ENCODE data around the gene COL6A1. TPM values are rescaled to one million over a fixed set of nuclear protein-coding genes. Genes with fewer than 3 reads are reported as not detected.

Gene COL6A1
- total RNA-seq, 2 donors from 2014 or later: 39.8 to 131 TPM

DNA sequence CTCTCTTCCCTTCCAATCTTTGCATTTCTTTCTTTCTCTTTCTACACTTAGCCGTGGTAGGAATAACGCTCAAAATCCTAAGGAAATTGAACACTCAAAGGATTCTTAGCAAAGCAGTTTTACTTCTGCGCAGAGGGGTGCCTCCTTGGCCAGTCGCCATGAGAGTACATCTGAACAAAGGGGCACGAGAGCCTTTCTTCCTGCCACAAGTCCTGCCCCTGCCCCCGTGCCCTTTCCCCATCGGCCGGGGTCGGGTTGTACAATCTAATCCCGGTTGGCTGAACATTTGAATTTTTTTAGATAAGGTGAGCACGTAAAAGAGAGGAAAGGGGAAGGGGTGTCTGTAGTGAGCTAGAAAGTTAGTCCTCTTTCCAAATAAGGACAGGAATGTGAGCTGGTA, 28.6 kb upstream of the COL6A1 start:
- no peaks in the 10 kb centered on the region for H3K4me1 ChIP-seq
- H3K27ac ChIP-seq: no peak overlapping the region
- TF ChIP-seq, protein P1, sequence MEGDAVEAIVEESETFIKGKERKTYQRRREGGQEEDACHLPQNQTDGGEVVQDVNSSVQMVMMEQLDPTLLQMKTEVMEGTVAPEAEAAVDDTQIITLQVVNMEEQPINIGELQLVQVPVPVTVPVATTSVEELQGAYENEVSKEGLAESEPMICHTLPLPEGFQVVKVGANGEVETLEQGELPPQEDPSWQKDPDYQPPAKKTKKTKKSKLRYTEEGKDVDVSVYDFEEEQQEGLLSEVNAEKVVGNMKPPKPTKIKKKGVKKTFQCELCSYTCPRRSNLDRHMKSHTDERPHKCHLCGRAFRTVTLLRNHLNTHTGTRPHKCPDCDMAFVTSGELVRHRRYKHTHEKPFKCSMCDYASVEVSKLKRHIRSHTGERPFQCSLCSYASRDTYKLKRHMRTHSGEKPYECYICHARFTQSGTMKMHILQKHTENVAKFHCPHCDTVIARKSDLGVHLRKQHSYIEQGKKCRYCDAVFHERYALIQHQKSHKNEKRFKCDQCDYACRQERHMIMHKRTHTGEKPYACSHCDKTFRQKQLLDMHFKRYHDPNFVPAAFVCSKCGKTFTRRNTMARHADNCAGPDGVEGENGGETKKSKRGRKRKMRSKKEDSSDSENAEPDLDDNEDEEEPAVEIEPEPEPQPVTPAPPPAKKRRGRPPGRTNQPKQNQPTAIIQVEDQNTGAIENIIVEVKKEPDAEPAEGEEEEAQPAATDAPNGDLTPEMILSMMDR (IDR thresholded peaks at IDR 0.05): no peak
- no peak for DNase-seq
- H3K27me3 ChIP-seq: no peaks in the 10 kb centered on the region
- H3K9ac ChIP-seq (ENCODE audit: low read depth in 2 of 2, low read length in 2 of 2): no peak overlapping the region
- H3K9me3 ChIP-seq: no peaks in the 10 kb centered on the region
- no peaks in the 10 kb centered on the region for H3K36me3 ChIP-seq
- no peak overlapping the region for H3K4me3 ChIP-seq
- intact Hi-C loops (cut with DNase I): no loop called here

DNA sequence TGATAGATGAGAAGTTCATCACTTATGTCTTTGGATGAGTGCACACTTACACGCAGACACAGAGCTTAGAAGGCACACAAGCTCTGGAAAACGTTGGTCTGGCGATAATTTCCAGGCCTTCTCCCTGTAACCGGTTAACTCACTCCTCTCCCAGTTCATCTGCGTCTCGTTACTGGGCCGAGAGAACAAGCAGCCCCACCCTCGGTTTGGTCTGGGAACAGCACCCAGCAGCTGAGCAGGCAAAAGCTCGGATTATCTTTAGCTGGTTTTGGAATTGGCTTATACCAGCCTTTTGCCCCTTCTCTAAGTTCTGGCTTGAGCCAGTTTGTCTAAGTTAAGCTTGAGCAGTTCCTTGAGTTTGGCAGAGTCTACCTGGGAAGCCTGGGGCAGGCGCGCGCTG, 27.3 kb upstream of the COL6A1 start:
- TF ChIP-seq, protein P1 (IDR thresholded peaks at IDR 0.05): no peak
- DNase-seq: no peak
- H3K36me3 ChIP-seq: no peaks in the 10 kb centered on the region
- no peaks in the 10 kb centered on the region for H3K4me1 ChIP-seq
- no peak overlapping the region for H3K27ac ChIP-seq
- no peaks in the 10 kb centered on the region for H3K9me3 ChIP-seq
- no peaks in the 10 kb centered on the region for H3K27me3 ChIP-seq
- no peak overlapping the region for H3K4me3 ChIP-seq
- intact Hi-C loops (cut with DNase I): no loop called here
- no peak overlapping the region for H3K9ac ChIP-seq (ENCODE audit: low read depth in 2 of 2, low read length in 2 of 2)

DNA sequence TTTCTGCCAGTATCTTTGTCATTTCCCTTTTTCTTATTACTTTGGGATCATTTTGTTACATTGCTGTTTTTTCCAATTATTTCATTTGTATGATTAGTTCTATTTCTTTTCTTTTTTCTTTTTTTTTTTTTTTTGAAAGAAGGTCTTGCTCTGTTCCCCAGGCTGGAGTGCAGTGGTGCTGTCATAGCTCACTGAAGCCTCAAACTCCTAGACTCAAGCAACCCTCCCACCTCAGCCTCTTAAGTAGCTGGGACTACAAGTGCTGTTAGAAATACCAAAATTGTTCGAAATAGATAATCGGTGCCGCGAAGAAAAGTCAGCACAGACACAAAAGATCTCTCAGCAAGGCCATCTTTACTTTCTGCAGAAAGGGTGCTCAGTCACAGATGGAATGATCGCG, 26.6 kb upstream of the COL6A1 start:
- intact Hi-C loops (cut with DNase I): no loop called here
- no peaks in the 10 kb centered on the region for H3K9me3 ChIP-seq
- H3K27me3 ChIP-seq: no peaks in the 10 kb centered on the region
- no peaks in the 10 kb centered on the region for H3K36me3 ChIP-seq
- no peak overlapping the region for H3K9ac ChIP-seq (ENCODE audit: low read depth in 2 of 2, low read length in 2 of 2)
- DNase-seq: no peak
- no peak overlapping the region for H3K27ac ChIP-seq
- H3K4me3 ChIP-seq: no peak overlapping the region
- H3K4me1 ChIP-seq: no peaks in the 10 kb centered on the region
- TF ChIP-seq, protein P1 (IDR thresholded peaks at IDR 0.05): no peak

DNA sequence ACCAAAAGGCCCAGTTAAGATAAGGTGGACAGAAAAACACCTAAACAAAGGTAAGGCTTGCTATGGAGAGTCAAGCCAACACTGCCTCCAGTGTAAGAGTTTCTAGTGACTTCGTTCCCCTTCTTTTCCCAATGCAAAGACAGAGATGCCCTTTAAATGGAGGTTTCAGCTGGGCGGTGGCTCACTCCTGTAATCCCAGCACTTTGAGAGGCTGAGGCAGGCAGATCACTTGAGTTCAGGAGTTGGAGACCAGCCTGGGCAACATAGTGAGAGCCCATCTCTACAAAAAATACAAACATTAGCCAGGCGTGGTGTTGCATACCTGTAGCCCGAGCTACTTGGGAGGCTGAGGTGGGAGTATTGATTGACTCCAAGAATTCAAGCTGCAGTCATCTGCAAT, 24.0 kb upstream of the COL6A1 start:
- H3K27ac ChIP-seq: no peak overlapping the region
- no peaks in the 10 kb centered on the region for H3K27me3 ChIP-seq
- no peak overlapping the region for H3K4me3 ChIP-seq
- no peaks in the 10 kb centered on the region for H3K4me1 ChIP-seq
- TF ChIP-seq, protein P1 (IDR thresholded peaks at IDR 0.05): no peak
- no peak overlapping the region for H3K9ac ChIP-seq (ENCODE audit: low read depth in 2 of 2, low read length in 2 of 2)
- no peak for DNase-seq
- no peaks in the 10 kb centered on the region for H3K9me3 ChIP-seq
- intact Hi-C loops (cut with DNase I): no loop called here
- no peaks in the 10 kb centered on the region for H3K36me3 ChIP-seq

DNA sequence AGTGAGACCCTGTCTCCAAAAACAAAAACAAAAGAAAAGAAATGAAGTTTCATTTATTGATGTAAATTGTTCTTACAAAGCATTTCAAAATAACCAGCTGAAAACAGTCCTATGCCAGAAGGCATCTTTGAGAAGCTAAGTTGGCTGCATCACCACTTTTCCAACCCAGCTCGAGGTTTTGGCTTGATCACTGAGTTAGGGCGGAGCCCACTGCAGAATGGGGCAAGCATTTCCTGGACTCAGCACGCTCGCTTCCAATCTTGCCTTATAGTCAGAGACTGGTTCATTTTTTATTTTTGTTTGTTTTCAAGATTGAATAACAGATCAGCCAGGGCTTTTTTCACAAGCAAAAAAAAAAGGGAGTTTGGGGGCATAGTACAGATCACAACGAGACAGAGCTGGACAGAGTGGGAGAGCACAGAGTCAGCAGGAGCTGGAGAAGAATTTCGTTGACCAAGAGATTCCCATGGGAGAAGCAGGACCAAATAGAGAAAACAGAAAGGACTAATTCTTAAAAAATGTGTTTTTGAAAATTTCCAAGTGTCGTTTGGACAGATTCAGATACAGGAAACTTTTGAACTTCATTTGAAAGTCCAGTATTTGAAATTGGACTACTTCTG, 23.5 kb upstream of the COL6A1 start:
- no peak for DNase-seq
- Histone ChIP-seq H3K27me3 (no peaks in the 10 kb centered on the region), H3K4me3 (no peak overlapping the region), H3K36me3 (no peaks in the 10 kb centered on the region), H3K9me3 (no peaks in the 10 kb centered on the region), H3K27ac (no peak overlapping the region), H3K4me1 (no peaks in the 10 kb centered on the region), H3K9ac (ENCODE audit: low read depth in 2 of 2, low read length in 2 of 2) (no peak overlapping the region)
- intact Hi-C loops (cut with DNase I): no loop called here
- TF ChIP-seq, protein P1 (IDR thresholded peaks at IDR 0.05): no peak

Measured in colonic mucosa (tissue), 4 donors.